H1 (cell line): ENCODE measurements around the gene CNIH1. TPM values are rescaled to one million over a fixed set of nuclear protein-coding genes. Genes with fewer than 3 reads are reported as not detected.

Experiments used
- CTCF ChIA-PET: fragments of 300-600 bp; sonication (Branson Sonifier 250); formaldehyde crosslinking; loops from one replicate; lab custom pipeline; 2021; ENCODE audit not compliant: partially characterized antibody; lab: Charles Lee
- POLR2A ChIA-PET: fragments of 300-600 bp; sonication (Branson Sonifier 250); formaldehyde crosslinking; loops from one replicate; lab custom pipeline; 2021; ENCODE audit warnings: inconsistent platforms; ENCODE audit not compliant: partially characterized antibody; lab: Charles Lee
- DNase-seq, 2 experiments: peaks; one replicate each; pipeline versions ENCODE4 v3.0.0 to v3.0.0-alpha.2; 2010 to 2022; ENCODE audit warnings: low spot score in 2 of 2, low read depth in 1 of 2, mixed read lengths in 1 of 2
- FAIRE-seq: peaks from 2 replicates; lab custom pipeline; 2011; peaks lifted over from hg19 to GRCh38; lab: Jason Lieb, UNC
- H2AFZ ChIP-seq: 2 replicates; pipeline ENCODE4 v1.8.1; 2012; ENCODE audit warnings: low read length, inconsistent platforms
- H2AK5ac ChIP-seq: 2 replicates; pipeline ENCODE4 v1.6.1; 2013; ENCODE audit warnings: low read depth, low read length
- H2BK120ac ChIP-seq: replicated peaks from 2 replicates; pipeline ENCODE3; 2013; ENCODE audit warnings: low read depth, low read length, inconsistent platforms
- H2BK12ac ChIP-seq: 2 replicates; pipeline ENCODE4 v1.6.1; 2013; ENCODE audit warnings: low read depth, low read length
- H2BK15ac ChIP-seq: 2 replicates; pipeline ENCODE4 v1.6.1; 2013; ENCODE audit warnings: low read length
- H2BK20ac ChIP-seq: 2 replicates; pipeline ENCODE4 v1.6.1; 2013; ENCODE audit warnings: low read length
- H2BK5ac ChIP-seq: 2 replicates; pipeline ENCODE4 v1.6.1; 2013; ENCODE audit warnings: low read depth, low read length
- H3K14ac ChIP-seq: 2 replicates; pipeline ENCODE4 v1.6.1; 2013; ENCODE audit warnings: inconsistent platforms; ENCODE audit not compliant: insufficient read length
- H3K18ac ChIP-seq: 2 replicates; pipeline ENCODE4 v1.6.1; 2013; ENCODE audit warnings: low read length; ENCODE audit errors: extremely low read depth
- H3K23ac ChIP-seq: 2 replicates; pipeline ENCODE4 v1.6.1; 2013; ENCODE audit warnings: inconsistent platforms; ENCODE audit not compliant: insufficient read length
- H3K23me2 ChIP-seq: 2 replicates; pipeline ENCODE4 v1.6.1; 2013; ENCODE audit warnings: low read depth, low read length
- H3K27ac ChIP-seq: 2 replicates; pipeline ENCODE4 v1.6.1; 2011; ENCODE audit warnings: low read depth, low read length, inconsistent platforms
- H3K27me3 ChIP-seq, 4 experiments: replicated peaks in 1 of 4; 1 replicate in 1 of 4; 2 replicates in 3 of 4; pipeline versions ENCODE4 v1.6.1 to v1.8.1; 2011 to 2013; ENCODE audit warnings: low read length in 3 of 4, mild to moderate bottlenecking in 3 of 4, inconsistent platforms in 2 of 4, mixed read lengths in 2 of 4, moderate library complexity in 1 of 4; ENCODE audit not compliant: control insufficient read depth in 3 of 4, insufficient read depth in 3 of 4; ENCODE audit errors: extremely low read depth in 1 of 4
- H3K36me3 ChIP-seq, 4 experiments: 2 replicates each; pipeline versions ENCODE4 v1.6.1 to v1.8.1; 2011 to 2013; ENCODE audit warnings: mild to moderate bottlenecking in 4 of 4, low read length in 3 of 4, moderate library complexity in 2 of 4, control low read depth in 1 of 4, inconsistent platforms in 1 of 4; ENCODE audit not compliant: insufficient read depth in 4 of 4, control insufficient read depth in 2 of 4
- H3K4ac ChIP-seq: replicated peaks from 2 replicates; pipeline ENCODE3; 2013; ENCODE audit warnings: low read length, low read depth, mixed read lengths, inconsistent platforms; ENCODE audit not compliant: insufficient read length
- H3K4me1 ChIP-seq, 4 experiments: replicated peaks in 1 of 4; 1 replicate in 1 of 4; 2 replicates in 3 of 4; pipeline versions ENCODE4 v1.6.1 to v1.8.1; 2011 to 2013; ENCODE audit warnings: low read length in 3 of 4, inconsistent platforms in 2 of 4, mixed read lengths in 1 of 4; ENCODE audit not compliant: insufficient read depth in 4 of 4, control insufficient read depth in 3 of 4
- H3K4me2 ChIP-seq, 2 experiments: 2 replicates each; pipeline versions ENCODE4 v1.6.1 to v1.8.1; 2011 to 2013; ENCODE audit warnings: low read depth in 2 of 2, low read length in 2 of 2, control low read depth in 1 of 2, inconsistent platforms in 1 of 2, mild to moderate bottlenecking in 1 of 2; ENCODE audit not compliant: insufficient read depth in 1 of 2
- H3K4me3 ChIP-seq, 4 experiments: fragments of 200-600, 300-600 bp in 1 of 4; sonication (generic), shearing (Covaris generic), sonication (Bioruptor Twin) in 1 of 4; 2 replicates each; pipeline versions ENCODE4 v1.5.1 to v1.8.1; 2011 to 2016; ENCODE audit warnings: low read length in 4 of 4, low read depth in 3 of 4, control low read depth in 2 of 4, inconsistent platforms in 2 of 4, mild to moderate bottlenecking in 2 of 4, mixed read lengths in 1 of 4, moderate library complexity in 1 of 4; ENCODE audit not compliant: insufficient read depth in 2 of 4; ENCODE audit errors: extremely low read depth in 1 of 4
- H3K56ac ChIP-seq: replicated peaks from 2 replicates; pipeline ENCODE3; 2013; ENCODE audit warnings: low read depth, mild to moderate bottlenecking, mixed read lengths, low read length, inconsistent platforms; ENCODE audit not compliant: insufficient read length
- H3K79me1 ChIP-seq: 2 replicates; pipeline ENCODE4 v1.6.1; 2013; ENCODE audit warnings: low read depth, low read length, control low read depth
- H3K79me2 ChIP-seq, 2 experiments: 2 replicates each; pipeline versions ENCODE4 v1.6.1 to v1.8.1; 2012 to 2013; ENCODE audit warnings: low read length in 2 of 2, mild to moderate bottlenecking in 2 of 2, inconsistent platforms in 1 of 2; ENCODE audit not compliant: insufficient read depth in 2 of 2, control insufficient read depth in 1 of 2
- H3K9ac ChIP-seq, 4 experiments: replicated peaks in 1 of 4; 1 replicate in 1 of 4; 2 replicates in 3 of 4; pipeline versions ENCODE4 v1.6.1 to v1.8.1; 2011 to 2013; ENCODE audit warnings: low read depth in 3 of 4, low read length in 3 of 4, control low read depth in 2 of 4, mild to moderate bottlenecking in 2 of 4, moderate library complexity in 2 of 4, inconsistent platforms in 1 of 4; ENCODE audit errors: extremely low read depth in 1 of 4
- H3K9me3 ChIP-seq, 2 experiments: 2 replicates each; pipeline versions ENCODE4 v1.6.1 to v1.8.1; 2012 to 2013; ENCODE audit warnings: mild to moderate bottlenecking in 2 of 2, moderate library complexity in 2 of 2, control low read depth in 1 of 2, inconsistent platforms in 1 of 2, low read depth in 1 of 2, low read length in 1 of 2, mixed read lengths in 1 of 2; ENCODE audit not compliant: insufficient read depth in 2 of 2
- H4K20me1 ChIP-seq, 2 experiments: replicated peaks in 1 of 2; 2 replicates each; pipeline versions ENCODE3 to v1.8.1; 2011 to 2013; ENCODE audit warnings: inconsistent platforms in 2 of 2, low read length in 2 of 2, mild to moderate bottlenecking in 1 of 2; ENCODE audit not compliant: insufficient read depth in 2 of 2, control insufficient read depth in 1 of 2
- H4K5ac ChIP-seq: 2 replicates; pipeline ENCODE4 v1.6.1; 2013; ENCODE audit warnings: low read length, low read depth, mixed read lengths, inconsistent platforms; ENCODE audit not compliant: insufficient read length
- H4K8ac ChIP-seq: 2 replicates; pipeline ENCODE4 v1.8.0; 2013; ENCODE audit warnings: mild to moderate bottlenecking, moderate library complexity, low read length, inconsistent platforms; ENCODE audit not compliant: insufficient read depth; ENCODE audit errors: extremely low read depth
- H4K91ac ChIP-seq: replicated peaks from 2 replicates; pipeline ENCODE3; 2013; ENCODE audit warnings: low read length, mixed read lengths, inconsistent platforms; ENCODE audit not compliant: insufficient read length
- BRCA1 ChIP-seq: IDR thresholded peaks from 2 replicates; pipeline ENCODE4 v1.6.1; 2012; ENCODE audit warnings: low read depth, low read length, improper control_type of control experiment
- CEBPB ChIP-seq: IDR thresholded peaks from 2 replicates; pipeline ENCODE4 v1.6.1; 2012; ENCODE audit warnings: low read depth, low read length
- CHD2 ChIP-seq: IDR thresholded peaks from 2 replicates; pipeline ENCODE4 v1.6.1; 2012; ENCODE audit warnings: low read length, improper control_type of control experiment
- CTCF ChIP-seq, 3 experiments: IDR thresholded peaks; 1 replicate in 2 of 3; 2 replicates in 1 of 3; pipeline versions ENCODE4 v1.5.1 to v1.6.1; 2011; ENCODE audit warnings: low read length in 3 of 3, mild to moderate bottlenecking in 3 of 3, inconsistent platforms in 2 of 3, low read depth in 1 of 3, moderate library complexity in 1 of 3; ENCODE audit not compliant: insufficient read depth in 1 of 3; ENCODE audit errors: control extremely low read depth in 1 of 3
- GABPA ChIP-seq: IDR thresholded peaks from 2 replicates; pipeline ENCODE4 v1.6.1; 2011; ENCODE audit warnings: mild to moderate bottlenecking, low read length, moderate library complexity, borderline replicate concordance; ENCODE audit not compliant: insufficient read depth
- POLR2A ChIP-seq, 2 experiments: IDR thresholded peaks; 1 replicate in 1 of 2; 2 replicates in 1 of 2; pipeline ENCODE4 v1.6.1; 2011; ENCODE audit warnings: low read depth in 2 of 2, low read length in 2 of 2, mild to moderate bottlenecking in 2 of 2; ENCODE audit errors: control extremely low read depth in 1 of 2
- POLR2AphosphoS5 ChIP-seq: IDR thresholded peaks from 2 replicates; pipeline ENCODE4 v1.6.1; 2011; ENCODE audit warnings: low read depth, low read length
- SIRT6 ChIP-seq: IDR thresholded peaks from one replicate; pipeline ENCODE4 v1.7.1; 2012; ENCODE audit warnings: low read length, inconsistent platforms
- SRF ChIP-seq: IDR thresholded peaks from 2 replicates; pipeline ENCODE4 v1.6.1; 2011; ENCODE audit warnings: mild to moderate bottlenecking, low read depth, low read length, moderate library complexity
- ZNF274 ChIP-seq: IDR thresholded peaks from 2 replicates; pipeline ENCODE4 v1.7.0; 2012; ENCODE audit warnings: low read length, borderline replicate concordance; ENCODE audit errors: extremely low read depth
- WGBS, 2 experiments: shearing (Covaris generic) in 1 of 2; methylation state at CpG; one replicate each; pipeline versions ENCODE4 v1.1.6 to v1.1.7; 2013 to 2015; ENCODE audit warnings: low lambda C conversion rate in 2 of 2, mixed read lengths in 2 of 2, inconsistent platforms in 1 of 2, low coverage in 1 of 2, missing lambda C conversion rate in 1 of 2; ENCODE audit not compliant: insufficient replicate concordance in 2 of 2, insufficient coverage in 1 of 2, insufficient read length in 1 of 2; ENCODE audit errors: extremely low coverage in 1 of 2, missing lambda C conversion rate in 1 of 2; 5-methylcytosine and 5-hydroxymethylcytosine counted together
- polyA plus RNA-seq, 7 experiments: library from polyadenylated mRNA; depleted of rRNA in 3 of 7; stranded (reverse) in 5 of 7; unstranded in 2 of 7; fragments of >200 nt in 5 of 7; fragments of 200-250 nt in 2 of 7; gene quantifications; 1 replicate in 5 of 7; 2 replicates in 1 of 7; 4 replicates in 1 of 7; pipeline versions ENCODE4 v1.2.1 to v1.2.3, GENCODE V29; 2011 to 2013; ENCODE audit warnings: missing spikeins in 2 of 7, mixed read lengths in 2 of 7
- total RNA-seq: library from RNA; stranded (reverse); fragmentation: NEBNext Ultra II Directional; extraction: Animal tissue kit (Norgen Biotek cat#: 25700); gene quantifications from 2 replicates; pipeline ENCODE4 v1.2.1, GENCODE V29; 2021

Gene CNIH1
- total and polyA plus RNA-seq, 2 of the 8 experiments (the other 6 are each of a cell fraction or from before 2014, with no cell fraction given): 119 to 333 TPM

GRCh38 chr14:54453252-54453651 is 12.1 kb upstream of the CNIH1 start:
- no peak overlapping the region for H3K23ac ChIP-seq
- H3K4me2 ChIP-seq: no peak overlapping the region
- H2BK15ac ChIP-seq: no peak overlapping the region
- H4K20me1 ChIP-seq: no peaks in the 10 kb centered on the region
- no peaks in the 10 kb centered on the region for H3K9me3 ChIP-seq
- H2BK5ac ChIP-seq: no peak overlapping the region
- no peak overlapping the region for H4K91ac ChIP-seq
- no peak overlapping the region for H2BK120ac ChIP-seq
- H3K4me3 ChIP-seq: no peak overlapping the region
- FAIRE-seq: no peak
- POLR2A ChIA-PET: no interaction called here
- DNase-seq: no peak
- H4K5ac ChIP-seq: no peak overlapping the region
- CTCF ChIA-PET: interaction anchor here (0.8 kb wide), 1 partner anchor 11 kb away, joined by 3 read pairs; no protein-coding TSS in a partner anchor
- no peak overlapping the region for H3K18ac ChIP-seq
- no peak overlapping the region for H3K27ac ChIP-seq
- TF ChIP-seq CEBPB (no peak), POLR2AphosphoS5 (no peak), CTCF (IDR thresholded peaks at IDR 0.05; ENCODE audit: control extremely low read depth in 1 of 3, insufficient read depth in 1 of 3, low read depth in 1 of 3, low read length in 3 of 3) (no peak), BRCA1 (no peak), SIRT6 (no peak), CHD2 (no peak), GABPA (no peak), ZNF274 (no peak), POLR2A (IDR thresholded peaks at IDR 0.05; ENCODE audit: control extremely low read depth in 1 of 2, low read depth in 2 of 2, low read length in 2 of 2) (no peak), SRF (no peak)
- no peak overlapping the region for H2BK20ac ChIP-seq
- no peaks in the 10 kb centered on the region for H3K27me3 ChIP-seq
- no peak overlapping the region for H3K9ac ChIP-seq
- H3K79me2 ChIP-seq: no peaks in the 10 kb centered on the region
- H2AK5ac ChIP-seq: no peak overlapping the region
- no peak overlapping the region for H2AFZ ChIP-seq
- H3K14ac ChIP-seq: no peak overlapping the region
- H3K4ac ChIP-seq: no peak overlapping the region
- no peak overlapping the region for H2BK12ac ChIP-seq
- H3K4me1 ChIP-seq: no peaks in the 10 kb centered on the region
- H3K56ac ChIP-seq: no peak overlapping the region
- 86% methylated on average over 3 of the region's 3 CpGs; no CpG with 5 or more reads in 1 of the 2 experiments for WGBS, 2 experiments
- H3K79me1 ChIP-seq: no peaks in the 10 kb centered on the region
- no peaks in the 10 kb centered on the region for H3K36me3 ChIP-seq
- no peaks in the 10 kb centered on the region for H3K23me2 ChIP-seq
- no peak overlapping the region for H4K8ac ChIP-seq
